Activated CD4-positive, alpha-beta T cell treated with anti-CD3 and anti-CD28 coated beads, Interleukin-10, Interleukin-2, amounts not matched to agents 100 ng/mL and 50 ng/mL, durations not matched to agents 16 hours and 8 hours (primary cell): Measurements from ENCODE around the gene DISP3.
"Not testable (repeated sequence)": the region's sequence is repeated elsewhere in the genome, so short reads cannot be mapped to it uniquely, and the experiment has no call there.

Source experiments
- DNase-seq: peaks from one replicate; pipeline ENCODE4 v3.0.0-alpha.2; 2020

The DISP3 gene

GRCh38 chr1:11560061-11560460 lies 81.1 kb downstream of the DISP3 start:
- DNase-seq, result no peak

GRCh38 chr1:11561740-11562139 lies 82.8 kb downstream of the DISP3 start:
- no peak for DNase-seq

GRCh38 chr1:11562664-11563063 lies 83.7 kb downstream of the DISP3 start:
- no peak for DNase-seq

GRCh38 chr1:11563560-11564069 lies 84.7 kb downstream of the DISP3 start:
- DNase-seq, result no peak

GRCh38 chr1:11564237-11564636 lies 85.3 kb downstream of the DISP3 start:
- no peak for DNase-seq

GRCh38 chr1:11566042-11566850 lies 87.3 kb downstream of the DISP3 start:
- DNase-seq, result no peak

GRCh38 chr1:11567244-11568065 lies 88.5 kb downstream of the DISP3 start:
- DNase-seq, result no peak

GRCh38 chr1:11568687-11569086 lies 89.7 kb downstream of the DISP3 start:
- DNase-seq, result no peak

GRCh38 chr1:11569551-11569950 lies 90.6 kb downstream of the DISP3 start:
- no peak for DNase-seq

GRCh38 chr1:11569954-11570353 lies 91.0 kb downstream of the DISP3 start:
- no peak for DNase-seq

- DNase-seq, result no peak
These were observed 91.9 kb downstream of the DISP3 start for GRCh38 chr1:11570821-11571380.

- peak; percentile 7 for DNase-seq
These were observed 93.1 kb downstream of the DISP3 start for GRCh38 chr1:11571906-11572616.

- DNase-seq, result no peak
These were observed 94.2 kb downstream of the DISP3 start for GRCh38 chr1:11573116-11573692.

GRCh38 chr1:11575553-11575952 lies 96.6 kb downstream of the DISP3 start:
- DNase-seq, result no peak

- no peak for DNase-seq
These were observed 97.3 kb downstream of the DISP3 start for GRCh38 chr1:11576109-11576875.

- no peak for DNase-seq
These were observed 99.0 kb downstream of the DISP3 start for GRCh38 chr1:11578004-11578403.

- DNase-seq, result no peak
These were observed 100.6 kb downstream of the DISP3 start for GRCh38 chr1:11579506-11579905.

- DNase-seq, result not testable (repeated sequence)
These were observed 101.1 kb downstream of the DISP3 start for GRCh38 chr1:11580049-11580448.

GRCh38 chr1:11581445-11581991 lies 102.6 kb downstream of the DISP3 start:
- no peak for DNase-seq

GRCh38 chr1:11585389-11585788 lies 106.4 kb downstream of the DISP3 start:
- no peak for DNase-seq
